Sigmoid colon (tissue), 7 donors: ENCODE measurements around the gene NDUFS6. TPM values are rescaled to one million over a fixed set of nuclear protein-coding genes. Genes with fewer than 3 reads are reported as not detected.

ENCODE experiments used
- DNase-seq: peaks from one replicate; pipeline ENCODE4 v3.0.0-alpha.2; 2019
- H3K27ac ChIP-seq, 4 donors: fragments of 200-600 bp; sonication (generic); one replicate each; pipeline ENCODE4 v1.5.1; 2016 to 2019; ENCODE audit warnings: mild to moderate bottlenecking in 1 of 4
- H3K27me3 ChIP-seq, 3 donors: fragments of 200-600 bp; sonication (generic); one replicate each; pipeline ENCODE4 v1.5.1; 2019; ENCODE audit warnings: mild to moderate bottlenecking in 1 of 3
- H3K36me3 ChIP-seq, 4 donors: fragments of 200-600 bp; sonication (generic); one replicate each; pipeline ENCODE4 v1.5.1; 2016 to 2019
- H3K4me1 ChIP-seq, 4 donors: fragments of 200-600 bp; sonication (generic); one replicate each; pipeline ENCODE4 v1.5.1; 2017 to 2019
- H3K4me3 ChIP-seq, 4 donors: fragments of 200-600 bp; sonication (generic); one replicate each; pipeline ENCODE4 v1.5.1; 2017 to 2019; ENCODE audit warnings: mild to moderate bottlenecking in 2 of 4, moderate library complexity in 1 of 4
- H3K9me3 ChIP-seq, 4 donors: fragments of 200-600 bp in 3 of 4; sonication (generic) in 3 of 4; one replicate each; pipeline versions ENCODE4 v1.5.1 to v1.6.1; 2013 to 2019
- EP300 ChIP-seq, 4 donors: sonication (generic); formaldehyde crosslinking; IDR thresholded peaks; one replicate each; pipeline ENCODE4 v1.6.1; 2017; ENCODE audit warnings: antibody characterized with exemption in 4 of 4
- POLR2A ChIP-seq, 2 donors: fragments of 450-650 bp; IDR thresholded peaks; one replicate each; pipeline ENCODE4 v1.6.1; 2016; ENCODE audit warnings: antibody characterized with exemption in 2 of 2, mild to moderate bottlenecking in 2 of 2, moderate library complexity in 2 of 2
- POLR2AphosphoS5 ChIP-seq, 4 donors: sonication (generic); formaldehyde crosslinking; IDR thresholded peaks; one replicate each; pipeline ENCODE4 v1.6.1; 2017; ENCODE audit warnings: antibody characterized with exemption in 4 of 4
- whole genome bisulfite sequencing, 2 donors: extraction: QIAGEN DNeasy Blood & Tissue Kit; methylation state at CpG; one replicate each; pipeline ENCODE4 v1.1.7; 2013; 5-methylcytosine and 5-hydroxymethylcytosine counted together
- intact Hi-C: fragments of 100-400 bp; cut with DNase I; formaldehyde crosslinking; loops from one replicate; pipeline ENCODE4 v1.15.1; 2023
- polyA plus RNA-seq, 3 donors: library from polyadenylated mRNA; stranded (reverse); fragments of 200-250 nt; gene quantifications; one replicate each; pipeline ENCODE4 v1.2.3, GENCODE V29; 2013
- total RNA-seq, 4 donors: library from RNA; depleted of rRNA; stranded (reverse); fragments of >200 nt; gene quantifications; one replicate each; pipeline ENCODE4 v1.1.0, GENCODE V29; 2016
- TF ChIP-seq, protein P1 (sequence below), 4 experiments: fragments of 450-650 bp in 3 of 4; fragments of 200-600 bp in 1 of 4; IDR thresholded peaks; one replicate each; pipeline ENCODE4 v1.5.1; 2016 to 2019; ENCODE audit warnings: antibody characterized with exemption in 4 of 4, mild to moderate bottlenecking in 3 of 4, moderate library complexity in 2 of 4
- donor health status: healthy with polysubstance abuse.
- donor health status: Bipolar disorder and iron deficiency.
- donor health status: healthy.

The NDUFS6 gene
- total and polyA plus RNA-seq, 7 donors: 34.9 to 156 (median 82.6) TPM

DNA sequence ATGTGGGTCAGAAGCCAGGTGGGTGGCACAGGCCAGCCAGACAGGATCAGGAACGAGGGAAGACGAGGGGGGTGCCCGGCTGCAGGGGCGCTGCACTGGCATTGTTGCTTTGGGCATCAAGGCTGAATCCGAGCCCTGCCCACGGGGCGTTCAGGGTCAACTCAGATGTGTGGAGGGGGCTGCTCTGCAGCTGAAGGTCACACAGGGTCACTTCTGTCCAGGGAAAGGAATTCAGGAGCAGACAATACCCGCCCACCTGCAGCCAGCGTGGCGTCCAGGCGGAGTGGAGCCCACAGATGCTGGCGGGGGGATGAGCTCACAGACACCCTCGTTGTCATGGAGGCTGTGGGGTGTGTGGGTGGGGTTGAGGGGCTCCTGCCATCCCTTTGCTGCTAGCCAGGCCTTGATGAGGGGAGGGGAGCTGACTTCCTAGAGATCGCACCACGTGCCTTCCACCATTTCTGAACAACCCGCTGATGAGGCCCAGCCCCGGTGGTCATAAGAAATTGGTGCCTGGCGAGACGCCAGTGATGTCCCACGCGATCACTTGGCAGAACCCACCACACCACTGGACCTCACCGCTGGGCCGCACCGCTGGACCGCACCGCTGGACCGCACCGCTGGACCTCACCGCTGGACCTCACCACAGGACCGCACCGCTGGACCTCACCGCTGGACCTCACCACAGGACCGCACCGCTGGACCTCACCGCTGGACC lies 32.8 kb upstream of the NDUFS6 start:
- H3K27me3 ChIP-seq: peaks cover 0 to 44% (median 22%) of the 10 kb centered on the region in 3 donors

DNA sequence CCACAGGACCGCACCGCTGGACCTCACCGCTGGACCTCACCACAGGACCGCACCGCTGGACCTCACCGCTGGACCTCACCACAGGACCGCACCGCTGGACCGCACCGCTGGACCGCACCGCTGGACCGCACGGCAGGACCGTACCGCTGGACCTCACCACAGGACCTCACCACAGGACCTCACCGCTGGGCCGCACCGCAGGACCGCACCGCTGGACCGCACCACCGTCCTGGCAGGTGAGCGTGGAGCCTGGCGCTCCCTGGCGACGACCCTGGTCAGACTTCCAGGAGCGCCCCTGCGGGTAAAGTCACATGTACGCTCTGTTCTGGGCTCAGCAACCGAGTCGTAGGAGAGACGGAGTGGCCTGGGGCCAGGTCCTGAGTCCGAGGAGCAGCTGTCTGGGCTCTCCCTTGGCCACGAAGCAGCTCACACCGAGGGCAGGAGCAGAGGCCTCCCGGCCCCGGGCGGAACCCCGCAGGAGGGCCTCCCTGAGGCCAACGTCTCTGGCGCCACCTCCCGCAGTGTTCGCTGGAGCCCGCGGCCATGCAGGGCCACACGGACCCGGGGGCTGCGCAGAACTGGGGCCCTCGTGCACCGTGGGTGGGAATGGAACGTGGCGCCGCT lies 32.1 kb upstream of the NDUFS6 start:
- intact Hi-C loops: no loop called here
- Histone ChIP-seq H3K27ac (no peak overlapping the region), H3K27me3 (peaks cover 0 to 38% (median 18%) of the 10 kb centered on the region in 3 donors), H3K9me3 (no peaks in the 10 kb centered on the region), H3K4me3 (no peak overlapping the region), H3K4me1 (no peaks in the 10 kb centered on the region), H3K36me3 (no peaks in the 10 kb centered on the region)
- peak; percentile 46 for DNase-seq
- 94 to 95% methylated on average over 48 to 54 of the region's 54 CpGs for WGBS, 2 donors
- TF ChIP-seq EP300 (IDR thresholded peaks at IDR 0.05) (no peak), POLR2AphosphoS5 (IDR thresholded peaks at IDR 0.05) (no peak), POLR2A (IDR thresholded peaks at IDR 0.05) (no peak)
- TF ChIP-seq, protein P1, sequence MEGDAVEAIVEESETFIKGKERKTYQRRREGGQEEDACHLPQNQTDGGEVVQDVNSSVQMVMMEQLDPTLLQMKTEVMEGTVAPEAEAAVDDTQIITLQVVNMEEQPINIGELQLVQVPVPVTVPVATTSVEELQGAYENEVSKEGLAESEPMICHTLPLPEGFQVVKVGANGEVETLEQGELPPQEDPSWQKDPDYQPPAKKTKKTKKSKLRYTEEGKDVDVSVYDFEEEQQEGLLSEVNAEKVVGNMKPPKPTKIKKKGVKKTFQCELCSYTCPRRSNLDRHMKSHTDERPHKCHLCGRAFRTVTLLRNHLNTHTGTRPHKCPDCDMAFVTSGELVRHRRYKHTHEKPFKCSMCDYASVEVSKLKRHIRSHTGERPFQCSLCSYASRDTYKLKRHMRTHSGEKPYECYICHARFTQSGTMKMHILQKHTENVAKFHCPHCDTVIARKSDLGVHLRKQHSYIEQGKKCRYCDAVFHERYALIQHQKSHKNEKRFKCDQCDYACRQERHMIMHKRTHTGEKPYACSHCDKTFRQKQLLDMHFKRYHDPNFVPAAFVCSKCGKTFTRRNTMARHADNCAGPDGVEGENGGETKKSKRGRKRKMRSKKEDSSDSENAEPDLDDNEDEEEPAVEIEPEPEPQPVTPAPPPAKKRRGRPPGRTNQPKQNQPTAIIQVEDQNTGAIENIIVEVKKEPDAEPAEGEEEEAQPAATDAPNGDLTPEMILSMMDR (IDR thresholded peaks at IDR 0.05): no peak

More for the DNA sequence above, 32.8 kb upstream of the NDUFS6 start:
- H3K4me3 ChIP-seq: no peak overlapping the region
- H3K27ac ChIP-seq: no peak overlapping the region
- no peaks in the 10 kb centered on the region for H3K36me3 ChIP-seq
- WGBS, 2 donors: 89 to 90% methylated on average over 32 to 35 of the region's 35 CpGs
- DNase-seq: peak; percentile 62
- no peak for TF ChIP-seq EP300 (IDR thresholded peaks at IDR 0.05)
- TF ChIP-seq, protein P1 (IDR thresholded peaks at IDR 0.05): no peak
- TF ChIP-seq POLR2AphosphoS5 (IDR thresholded peaks at IDR 0.05): no peak
- TF ChIP-seq POLR2A (IDR thresholded peaks at IDR 0.05): no peak
- no peaks in the 10 kb centered on the region for H3K9me3 ChIP-seq
- H3K4me1 ChIP-seq: no peaks in the 10 kb centered on the region
- intact Hi-C loops: no loop called here

- H3K4me3 ChIP-seq: no peak overlapping the region
- WGBS, 2 donors: 84 to 88% methylated on average over 30 of the region's 30 CpGs
- DNase-seq: peak; percentile 34
- no peaks in the 10 kb centered on the region for H3K36me3 ChIP-seq
- no peaks in the 10 kb centered on the region for H3K4me1 ChIP-seq
- H3K27ac ChIP-seq: no peak overlapping the region
- H3K27me3 ChIP-seq: peaks cover 0 to 31% (median 12%) of the 10 kb centered on the region in 3 donors
- TF ChIP-seq, protein P1 (IDR thresholded peaks at IDR 0.05): no peak
- no peak for TF ChIP-seq POLR2A (IDR thresholded peaks at IDR 0.05)
- no peak for TF ChIP-seq POLR2AphosphoS5 (IDR thresholded peaks at IDR 0.05)
- TF ChIP-seq EP300 (IDR thresholded peaks at IDR 0.05): no peak
- H3K9me3 ChIP-seq: no peaks in the 10 kb centered on the region
- intact Hi-C loops: no loop called here
Measured at GRCh38 chr5:1769752-1770442, 31.3 kb upstream of the NDUFS6 start.

DNA sequence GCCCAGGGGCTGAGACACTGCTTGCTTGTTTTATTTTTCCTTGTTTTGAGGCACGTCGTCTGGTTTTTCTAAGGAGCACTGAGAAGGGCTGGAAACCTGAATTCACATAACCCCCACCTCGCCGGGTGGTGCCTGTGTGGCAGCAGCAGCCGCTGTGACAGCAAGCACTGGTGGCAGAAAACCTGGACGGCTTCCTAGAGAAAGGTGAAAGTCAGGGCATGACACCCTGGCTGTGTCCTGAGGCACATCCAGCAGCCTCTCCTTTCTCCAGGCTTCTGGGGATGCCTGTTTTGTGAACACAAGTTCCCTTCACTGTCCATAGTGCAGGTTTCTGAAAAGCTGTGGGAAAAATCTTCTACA lies 30.8 kb upstream of the NDUFS6 start:
- Histone ChIP-seq H3K4me1 (no peaks in the 10 kb centered on the region), H3K27me3 (peaks cover 0 to 26% (median 7%) of the 10 kb centered on the region in 3 donors), H3K4me3 (no peak overlapping the region), H3K9me3 (no peaks in the 10 kb centered on the region), H3K36me3 (no peaks in the 10 kb centered on the region), H3K27ac (no peak overlapping the region)
- no peak for TF ChIP-seq POLR2A (IDR thresholded peaks at IDR 0.05)
- TF ChIP-seq, protein P1 (IDR thresholded peaks at IDR 0.05): no peak
- TF ChIP-seq EP300 (IDR thresholded peaks at IDR 0.05): no peak
- no peak for TF ChIP-seq POLR2AphosphoS5 (IDR thresholded peaks at IDR 0.05)
- intact Hi-C loops: no loop called here
- peak; percentile 28 for DNase-seq
- whole genome bisulfite sequencing, 2 donors: 65 to 72% methylated on average over 6 of the region's 6 CpGs
